Central memory CD8-positive, alpha-beta T cell (primary cell): ENCODE data around the gene GPC4.

ENCODE experiments used
- ATAC-seq: fragments of 150-1000 bp; cut with Tn5 transposase; replicated peaks from 2 replicates; pipeline ENCODE4 v1.10.0; 2022; ENCODE audit warnings: mild to moderate bottlenecking, moderate FRiP score, moderate number of reproducible peaks; ENCODE audit not compliant: poor library complexity, severe bottlenecking; ENCODE audit errors: extremely low read depth
- DNase-seq, 2 donors: peaks; one replicate each; pipeline ENCODE4 v3.0.0; 2021; ENCODE audit warnings: low spot score in 2 of 2
- H3K27ac Mint-ChIP-seq: one replicate; pipeline ENCODE4 v1.8.0; 2022; ENCODE audit warnings: low read depth, mild to moderate bottlenecking, moderate library complexity, mixed read lengths
- H3K27me3 Mint-ChIP-seq: one replicate; pipeline ENCODE4 v1.8.0; 2022; ENCODE audit warnings: mixed read lengths
- H3K36me3 Mint-ChIP-seq: one replicate; pipeline ENCODE4 v1.8.0; 2022; ENCODE audit warnings: mild to moderate bottlenecking, moderate library complexity, mixed read lengths; ENCODE audit not compliant: insufficient read depth
- H3K4me1 Mint-ChIP-seq: one replicate; pipeline ENCODE4 v1.8.0; 2022; ENCODE audit warnings: mixed read lengths
- H3K4me3 Mint-ChIP-seq: one replicate; pipeline ENCODE4 v1.8.0; 2022; ENCODE audit warnings: mild to moderate bottlenecking, moderate library complexity, mixed read lengths
- H3K9me3 Mint-ChIP-seq: one replicate; pipeline ENCODE4 v1.8.0; 2022; ENCODE audit warnings: mixed read lengths

Gene GPC4

GRCh38 chrX:133373386-133374079 is 41.8 kb downstream of the GPC4 start:
- DNase-seq (no peak), ATAC-seq (no peak)
- no peaks in the 10 kb centered on the region for H3K4me1 Mint-ChIP-seq
- H3K36me3 Mint-ChIP-seq = no peaks in the 10 kb centered on the region
- no peaks in the 10 kb centered on the region for H3K27me3 Mint-ChIP-seq
- H3K9me3 Mint-ChIP-seq = no peaks in the 10 kb centered on the region
- no peak overlapping the region for H3K27ac Mint-ChIP-seq
- H3K4me3 Mint-ChIP-seq = no peak overlapping the region

DNA sequence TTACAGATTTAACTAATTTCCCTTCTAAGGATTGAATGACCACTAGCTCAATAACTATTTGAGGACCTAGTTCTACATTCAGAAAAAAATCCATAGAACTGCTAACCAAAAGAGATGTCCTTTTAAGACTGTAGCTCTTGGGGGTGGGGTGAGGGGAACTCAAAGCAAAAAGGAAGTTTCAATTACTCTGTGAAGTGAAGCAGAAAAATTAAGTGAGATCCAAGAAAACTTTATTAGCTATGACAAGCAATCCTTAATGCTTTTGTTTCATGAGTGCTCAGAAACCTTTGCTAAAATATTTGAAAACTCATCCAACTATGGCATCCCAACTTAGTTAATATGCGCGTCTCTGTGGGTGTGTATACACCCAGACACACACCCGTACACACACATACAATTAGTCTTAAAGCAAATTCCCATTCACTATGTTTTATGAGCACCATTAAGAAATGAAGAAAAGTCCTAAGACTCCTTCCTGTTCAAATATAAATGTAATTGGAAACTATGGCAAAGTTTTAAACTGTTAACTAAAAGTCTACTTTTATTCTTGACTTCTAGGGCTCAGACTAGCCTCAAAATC is 44.5 kb downstream of the GPC4 start:
- no peaks in the 10 kb centered on the region for H3K27me3 Mint-ChIP-seq
- H3K4me3 Mint-ChIP-seq = no peak overlapping the region
- H3K4me1 Mint-ChIP-seq = no peaks in the 10 kb centered on the region
- H3K36me3 Mint-ChIP-seq = no peaks in the 10 kb centered on the region
- no peak for DNase-seq
- H3K9me3 Mint-ChIP-seq = no peaks in the 10 kb centered on the region
- no peak for ATAC-seq
- no peak overlapping the region for H3K27ac Mint-ChIP-seq

DNA sequence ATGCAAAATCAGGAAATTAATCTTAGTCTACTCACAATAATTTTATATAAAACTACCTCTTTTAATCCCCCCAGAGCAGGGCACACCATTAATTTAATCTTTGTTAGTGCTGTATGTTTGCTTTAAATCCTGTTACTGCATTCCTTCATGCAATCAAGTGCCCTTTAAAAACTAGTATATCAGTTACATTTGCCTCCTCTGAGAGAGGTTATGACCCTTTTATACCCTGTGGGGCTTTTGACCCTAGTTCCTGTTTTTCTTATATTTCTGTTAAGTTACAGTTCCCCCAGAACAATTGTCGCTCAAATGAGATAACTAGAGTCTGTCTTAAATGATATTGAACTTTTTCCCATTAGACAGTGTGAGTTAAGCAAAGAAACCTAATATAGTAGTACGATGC is 46.2 kb downstream of the GPC4 start:
- H3K36me3 Mint-ChIP-seq = no peaks in the 10 kb centered on the region
- DNase-seq = no peak
- no peak overlapping the region for H3K27ac Mint-ChIP-seq
- no peak for ATAC-seq
- no peaks in the 10 kb centered on the region for H3K9me3 Mint-ChIP-seq
- no peaks in the 10 kb centered on the region for H3K27me3 Mint-ChIP-seq
- H3K4me1 Mint-ChIP-seq = no peaks in the 10 kb centered on the region
- no peak overlapping the region for H3K4me3 Mint-ChIP-seq

DNA sequence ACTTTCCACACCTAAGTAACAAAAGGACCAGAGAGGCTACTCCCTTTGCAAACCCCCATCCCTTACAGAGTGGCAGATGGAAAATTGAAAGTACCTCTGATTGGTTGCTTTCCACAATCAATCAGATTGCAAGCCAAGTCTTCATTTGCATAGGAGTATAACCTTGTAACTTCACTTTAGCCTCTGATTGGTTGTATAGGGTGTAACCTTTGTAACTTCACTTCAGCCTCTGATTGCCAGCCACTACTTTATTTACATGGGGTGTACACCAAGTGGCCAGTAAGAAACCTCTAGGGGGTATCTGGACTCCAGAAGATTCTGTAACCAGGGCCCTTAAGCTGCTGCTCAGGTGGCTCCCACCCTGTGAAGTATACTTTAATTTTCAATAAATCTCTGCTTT is 48.6 kb downstream of the GPC4 start:
- Mint-ChIP-seq H3K36me3 (no peaks in the 10 kb centered on the region), H3K4me3 (no peak overlapping the region), H3K27me3 (no peaks in the 10 kb centered on the region), H3K4me1 (no peaks in the 10 kb centered on the region), H3K9me3 (no peaks in the 10 kb centered on the region), H3K27ac (no peak overlapping the region)
- DNase-seq (no peak), ATAC-seq (no peak)

DNA sequence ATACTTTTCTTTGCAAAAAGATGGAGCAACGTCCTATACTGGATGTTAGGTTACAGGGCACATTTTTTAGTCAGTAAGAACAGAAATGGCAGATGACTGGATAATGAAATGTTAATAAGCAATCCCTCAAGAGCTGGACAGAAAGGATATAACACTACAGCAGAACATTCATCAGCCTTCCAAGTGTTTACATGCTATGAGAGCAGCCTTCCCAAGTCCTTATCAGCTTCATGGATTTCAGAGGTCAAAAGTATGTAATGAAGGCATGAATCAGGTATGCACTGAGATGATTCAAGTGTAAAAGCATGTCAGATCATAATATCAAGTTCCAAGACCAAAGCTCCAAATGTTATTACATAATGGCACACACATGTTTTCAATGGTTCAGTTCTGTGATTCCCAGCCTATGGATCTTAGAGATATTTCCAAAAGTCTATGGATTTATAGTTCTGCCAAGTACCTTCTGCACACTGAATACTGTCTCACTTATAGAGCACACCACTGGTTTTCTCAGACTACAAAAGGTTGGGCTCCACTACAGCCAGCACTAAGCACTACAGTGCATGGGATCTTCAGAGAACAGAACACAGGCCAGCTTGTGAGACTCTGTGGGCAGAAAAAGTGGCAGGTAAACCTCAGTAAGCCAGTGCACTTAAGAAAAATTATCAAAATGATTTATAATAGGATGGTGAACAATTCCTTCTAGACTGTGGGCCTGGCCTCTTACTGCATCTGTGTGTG is 49.2 kb downstream of the GPC4 start:
- Mint-ChIP-seq H3K27me3 (no peaks in the 10 kb centered on the region), H3K36me3 (no peaks in the 10 kb centered on the region), H3K27ac (no peak overlapping the region), H3K4me3 (no peak overlapping the region), H3K4me1 (no peaks in the 10 kb centered on the region), H3K9me3 (no peaks in the 10 kb centered on the region)
- DNase-seq (no peak), ATAC-seq (no peak)

DNA sequence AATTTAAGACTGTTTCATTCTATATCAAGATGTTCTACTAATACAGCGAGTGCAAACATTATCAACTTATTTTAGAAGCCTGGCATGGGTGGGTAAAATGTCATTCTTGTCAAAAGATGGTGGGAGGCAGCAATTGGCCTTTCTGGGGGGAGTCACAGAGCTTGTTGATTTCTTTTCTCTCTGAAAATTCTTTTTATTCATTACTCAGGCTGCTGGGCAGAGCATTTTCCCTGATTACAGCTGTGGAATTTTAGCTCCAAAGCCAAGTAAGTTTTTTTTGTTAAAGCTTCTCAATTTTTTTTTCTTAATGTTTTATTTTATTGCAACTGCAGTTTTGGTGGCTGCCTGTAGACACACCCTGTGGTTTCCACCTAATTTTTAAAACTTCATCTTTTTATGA is 50.4 kb downstream of the GPC4 start:
- ATAC-seq = no peak
- no peak overlapping the region for H3K27ac Mint-ChIP-seq

GRCh38 chrX:133364196-133364595 is 51.1 kb downstream of the GPC4 start:
- DNase-seq (no peak), ATAC-seq (no peak)
- H3K36me3 Mint-ChIP-seq = no peaks in the 10 kb centered on the region
- H3K27me3 Mint-ChIP-seq = no peaks in the 10 kb centered on the region
- H3K27ac Mint-ChIP-seq = no peak overlapping the region
- H3K4me1 Mint-ChIP-seq = no peaks in the 10 kb centered on the region
- H3K9me3 Mint-ChIP-seq = no peaks in the 10 kb centered on the region
- no peak overlapping the region for H3K4me3 Mint-ChIP-seq

More for the DNA sequence above, 50.4 kb downstream of the GPC4 start:
- H3K9me3 Mint-ChIP-seq = no peaks in the 10 kb centered on the region
- H3K4me3 Mint-ChIP-seq = no peak overlapping the region
- no peaks in the 10 kb centered on the region for H3K27me3 Mint-ChIP-seq
- H3K4me1 Mint-ChIP-seq = no peaks in the 10 kb centered on the region
- H3K36me3 Mint-ChIP-seq = no peaks in the 10 kb centered on the region
- no peak for DNase-seq

GRCh38 chrX:133362538-133362937 is 52.8 kb downstream of the GPC4 start:
- ATAC-seq (no peak), DNase-seq (no peak)
- no peak overlapping the region for H3K4me3 Mint-ChIP-seq
- H3K27me3 Mint-ChIP-seq = no peaks in the 10 kb centered on the region
- H3K36me3 Mint-ChIP-seq = no peaks in the 10 kb centered on the region
- H3K4me1 Mint-ChIP-seq = no peaks in the 10 kb centered on the region
- no peaks in the 10 kb centered on the region for H3K9me3 Mint-ChIP-seq
- no peak overlapping the region for H3K27ac Mint-ChIP-seq

DNA sequence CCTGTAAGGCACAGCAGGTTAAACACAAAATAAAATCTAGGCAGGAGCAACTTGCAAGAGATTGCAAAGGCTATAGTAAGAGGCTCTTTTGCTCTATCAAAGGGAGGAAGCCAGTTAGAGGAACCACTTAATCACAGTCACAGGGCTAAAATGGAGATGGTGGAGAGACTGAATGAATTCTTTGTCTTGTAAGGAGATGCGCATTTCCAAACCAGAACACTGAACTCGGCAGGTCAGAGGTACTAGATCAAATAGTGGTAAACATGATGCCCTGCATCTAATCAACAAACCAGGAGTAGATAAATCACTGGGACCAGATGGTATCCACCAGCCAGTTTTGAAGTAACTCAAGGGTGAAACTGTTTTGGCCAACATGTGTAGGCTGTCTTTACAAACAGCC is 55.8 kb downstream of the GPC4 start:
- no peaks in the 10 kb centered on the region for H3K9me3 Mint-ChIP-seq
- DNase-seq (no peak), ATAC-seq (no peak)
- H3K4me1 Mint-ChIP-seq = no peaks in the 10 kb centered on the region
- H3K27me3 Mint-ChIP-seq = no peaks in the 10 kb centered on the region
- H3K4me3 Mint-ChIP-seq = no peak overlapping the region
- no peak overlapping the region for H3K27ac Mint-ChIP-seq
- no peaks in the 10 kb centered on the region for H3K36me3 Mint-ChIP-seq

GRCh38 chrX:133353233-133353632 is 62.1 kb downstream of the GPC4 start:
- H3K27ac Mint-ChIP-seq = no peak overlapping the region
- no peak for ATAC-seq
- H3K4me3 Mint-ChIP-seq = no peak overlapping the region
- no peaks in the 10 kb centered on the region for H3K9me3 Mint-ChIP-seq
- H3K27me3 Mint-ChIP-seq = no peaks in the 10 kb centered on the region
- H3K4me1 Mint-ChIP-seq = no peaks in the 10 kb centered on the region
- DNase-seq = no peak
- H3K36me3 Mint-ChIP-seq = no peaks in the 10 kb centered on the region

GRCh38 chrX:133350751-133351150 is 64.5 kb downstream of the GPC4 start:
- Mint-ChIP-seq H3K4me1 (no peaks in the 10 kb centered on the region), H3K36me3 (no peaks in the 10 kb centered on the region), H3K9me3 (no peaks in the 10 kb centered on the region), H3K4me3 (no peak overlapping the region), H3K27ac (no peak overlapping the region), H3K27me3 (no peaks in the 10 kb centered on the region)
- DNase-seq = no peak
- ATAC-seq = no peak

GRCh38 chrX:133346026-133346425 is 69.3 kb downstream of the GPC4 start:
- H3K4me1 Mint-ChIP-seq = no peaks in the 10 kb centered on the region
- no peak overlapping the region for H3K4me3 Mint-ChIP-seq
- DNase-seq (no peak), ATAC-seq (no peak)
- H3K9me3 Mint-ChIP-seq = no peaks in the 10 kb centered on the region
- H3K27ac Mint-ChIP-seq = no peak overlapping the region
- H3K27me3 Mint-ChIP-seq = no peaks in the 10 kb centered on the region
- H3K36me3 Mint-ChIP-seq = no peaks in the 10 kb centered on the region

GRCh38 chrX:133339566-133339965 is 75.7 kb downstream of the GPC4 start:
- ATAC-seq (no peak), DNase-seq (no peak)
- Mint-ChIP-seq H3K4me3 (no peak overlapping the region), H3K4me1 (no peaks in the 10 kb centered on the region), H3K9me3 (no peaks in the 10 kb centered on the region), H3K27ac (no peak overlapping the region), H3K36me3 (no peaks in the 10 kb centered on the region), H3K27me3 (no peaks in the 10 kb centered on the region)
